Peyer's patch (tissue), 4 donors: ENCODE measurements around the gene MREG. TPM values are rescaled to one million over a fixed set of nuclear protein-coding genes. Genes with fewer than 3 reads are reported as not detected.

Experiments used
- DNase-seq, 3 donors: peaks; one replicate each; pipeline ENCODE4 v3.0.0-alpha.2; 2017 to 2019
- H3K27ac ChIP-seq, 4 donors: fragments of 200-600 bp; sonication (generic); one replicate each; pipeline ENCODE4 v1.5.1; 2016 to 2019
- H3K27me3 ChIP-seq, 2 donors: fragments of 200-600 bp; sonication (generic); one replicate each; pipeline ENCODE4 v1.5.1; 2019
- H3K36me3 ChIP-seq, 3 donors: fragments of 200-600 bp; sonication (generic); one replicate each; pipeline ENCODE4 v1.5.1; 2016 to 2019
- H3K4me1 ChIP-seq, 4 donors: fragments of 200-600 bp; sonication (generic); one replicate each; pipeline ENCODE4 v1.5.1; 2016 to 2019
- H3K4me3 ChIP-seq, 4 donors: fragments of 200-600 bp; sonication (generic); 1 replicate in 3 of 4; 2 replicates in 1 of 4; pipeline ENCODE4 v1.5.1; 2016 to 2019; ENCODE audit warnings: mild to moderate bottlenecking in 1 of 4
- H3K9me3 ChIP-seq, 4 donors: fragments of 200-600 bp; sonication (generic); one replicate each; pipeline ENCODE4 v1.5.1; 2016 to 2019; ENCODE audit warnings: mild to moderate bottlenecking in 1 of 4
- CTCF ChIP-seq, 6 experiments: fragments of 450-650 bp in 4 of 6; fragments of 200-600 bp in 2 of 6; sonication (generic) in 1 of 6; IDR thresholded peaks; one replicate each; pipeline ENCODE4 v1.5.1; 2017 to 2019; ENCODE audit warnings: antibody characterized with exemption in 6 of 6, mild to moderate bottlenecking in 3 of 6, moderate library complexity in 1 of 6
- POLR2A ChIP-seq, 2 donors: fragments of 450-650 bp; IDR thresholded peaks; one replicate each; pipeline ENCODE4 v1.5.1; 2017; ENCODE audit warnings: antibody characterized with exemption in 2 of 2, mild to moderate bottlenecking in 2 of 2, moderate library complexity in 2 of 2
- total RNA-seq, 4 donors: library from RNA; depleted of rRNA; stranded (reverse); fragments of >200 nt; gene quantifications; one replicate each; pipeline ENCODE4 v1.1.0, GENCODE V29; 2016

The MREG gene
- total RNA-seq, 4 donors from 2014 or later: 6.2 to 10.7 (median 7.2) TPM

GRCh38 chr2:216052420-216052819, 39.1 kb upstream of the MREG start:
- DNase-seq: no peak
- H3K4me3 ChIP-seq: no peak overlapping the region
- H3K9me3 ChIP-seq: no peaks in the 10 kb centered on the region
- no peak overlapping the region for H3K27ac ChIP-seq
- no peaks in the 10 kb centered on the region for H3K27me3 ChIP-seq
- H3K36me3 ChIP-seq: peaks cover 0 to 8% (median 0%) of the 10 kb centered on the region in 3 donors
- H3K4me1 ChIP-seq: peaks cover 0 to 7% (median 0%) of the 10 kb centered on the region in 4 donors
- TF ChIP-seq POLR2A (IDR thresholded peaks at IDR 0.05) (no peak), CTCF (IDR thresholded peaks at IDR 0.05) (no peak)

GRCh38 chr2:216051350-216051749, 38.0 kb upstream of the MREG start:
- Histone ChIP-seq H3K4me1 (no peaks in the 10 kb centered on the region), H3K4me3 (no peak overlapping the region), H3K27ac (no peak overlapping the region), H3K27me3 (no peaks in the 10 kb centered on the region), H3K9me3 (no peaks in the 10 kb centered on the region), H3K36me3 (peaks cover 0 to 19% (median 0%) of the 10 kb centered on the region in 3 donors)
- no peak for DNase-seq
- TF ChIP-seq CTCF (IDR thresholded peaks at IDR 0.05) (no peak), POLR2A (IDR thresholded peaks at IDR 0.05) (no peak)

GRCh38 chr2:216049452-216049851, 36.1 kb upstream of the MREG start:
- no peaks in the 10 kb centered on the region for H3K9me3 ChIP-seq
- no peak overlapping the region for H3K27ac ChIP-seq
- no peak for TF ChIP-seq CTCF (IDR thresholded peaks at IDR 0.05)
- TF ChIP-seq POLR2A (IDR thresholded peaks at IDR 0.05): no peak
- H3K4me3 ChIP-seq: no peak overlapping the region
- DNase-seq: no peak
- H3K36me3 ChIP-seq: peaks cover 0 to 20% (median 0%) of the 10 kb centered on the region in 3 donors
- H3K27me3 ChIP-seq: no peaks in the 10 kb centered on the region
- H3K4me1 ChIP-seq: no peaks in the 10 kb centered on the region

- H3K36me3 ChIP-seq: peaks cover 0 to 30% (median 0%) of the 10 kb centered on the region in 3 donors
- H3K4me3 ChIP-seq: no peak overlapping the region
- H3K9me3 ChIP-seq: no peaks in the 10 kb centered on the region
- no peak for DNase-seq
- TF ChIP-seq CTCF (IDR thresholded peaks at IDR 0.05) (no peak), POLR2A (IDR thresholded peaks at IDR 0.05) (no peak)
- no peaks in the 10 kb centered on the region for H3K4me1 ChIP-seq
- H3K27me3 ChIP-seq: no peaks in the 10 kb centered on the region
- no peak overlapping the region for H3K27ac ChIP-seq
These were observed 34.0 kb upstream of the MREG start for GRCh38 chr2:216047397-216047796.

GRCh38 chr2:216044883-216045486, 31.6 kb upstream of the MREG start:
- Histone ChIP-seq H3K27ac (no peak overlapping the region), H3K36me3 (peaks cover 0 to 52% (median 0%) of the 10 kb centered on the region in 3 donors), H3K4me3 (no peak overlapping the region), H3K9me3 (no peaks in the 10 kb centered on the region), H3K4me1 (no peaks in the 10 kb centered on the region), H3K27me3 (no peaks in the 10 kb centered on the region)
- DNase-seq: no peak
- TF ChIP-seq CTCF (IDR thresholded peaks at IDR 0.05) (no peak), POLR2A (IDR thresholded peaks at IDR 0.05) (no peak)
